Measurements from ENCODE around the gene ZNF576. TPM values are rescaled to one million over a fixed set of nuclear protein-coding genes. Genes with fewer than 3 reads are reported as not detected.

ZNF576 gene
- total and polyA plus RNA-seq, 2 donors (not counting 3 experiments of a cell fraction or from before 2014, with no cell fraction given), result 19.5 to 27.7 TPM

DNA sequence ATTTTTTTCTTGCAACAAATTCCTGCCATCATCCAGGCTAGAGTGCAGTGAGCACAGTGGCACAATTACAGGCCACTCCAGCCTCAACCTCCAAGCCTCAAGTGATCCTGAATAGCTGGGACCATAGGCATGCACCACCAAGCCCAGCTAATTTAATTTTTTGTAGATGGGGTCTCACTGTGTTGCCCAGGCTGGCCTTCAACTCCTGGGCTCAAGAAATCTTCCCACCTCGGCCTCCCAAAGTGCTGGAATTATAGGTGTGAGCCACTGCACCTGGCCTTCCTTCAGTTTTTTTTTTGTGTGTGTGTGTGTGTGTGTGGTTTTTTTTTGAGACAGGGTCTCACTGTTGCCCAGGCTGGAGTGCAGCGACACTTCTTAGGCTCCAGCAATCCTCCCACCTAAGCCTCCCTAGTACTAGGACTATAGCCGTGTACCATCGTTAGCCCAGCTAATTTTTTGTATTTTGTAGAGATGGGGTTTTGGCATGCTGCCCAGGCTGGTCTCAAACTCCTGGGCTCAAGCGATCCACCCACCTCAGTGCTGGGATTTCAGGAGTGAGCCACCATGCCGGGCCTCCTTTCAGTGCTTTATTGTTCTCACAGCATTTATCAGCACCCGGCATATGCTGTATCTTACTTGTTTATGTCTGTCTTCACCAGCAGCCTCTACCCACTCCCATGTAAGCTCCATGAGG lies 9.6 kb downstream of the ZNF576 start:
- ChIA-PET POLR2A (no interaction called here), CTCF (interaction anchor here (1.5 kb wide), 1 partner anchor 11 kb away, joined by 4 read pairs; no protein-coding TSS in a partner anchor)
- H3K4me2 ChIP-seq (ENCODE audit: insufficient read depth, low read length), result no peak overlapping the region
- H3K9me3 ChIP-seq (replicated peaks; ENCODE audit: control insufficient read depth, insufficient read depth, low read length), result no peaks in the 10 kb centered on the region
- no peak for TF ChIP-seq FOS (IDR thresholded peaks at IDR 0.05; ENCODE audit: borderline replicate concordance, insufficient read depth, low read length)
- no peak for FAIRE-seq
- H3K36me3 ChIP-seq (ENCODE audit: control insufficient read depth in 2 of 2, extremely low read depth in 1 of 2, insufficient read depth in 2 of 2, low read length in 2 of 2), result peaks cover 0 to 13% of the 10 kb centered on the region in 2 experiments
- intact Hi-C loops (cut with micrococcal nuclease), result no loop called here
- no peaks in the 10 kb centered on the region for H3K79me2 ChIP-seq (ENCODE audit: control insufficient read depth, insufficient read depth, low read length)
- no peak overlapping the region for H2AFZ ChIP-seq (ENCODE audit: low read depth, low read length)
- no peak overlapping the region for H3K27ac ChIP-seq (ENCODE audit: insufficient read depth, low read depth, low read length)
- DNase-seq (ENCODE audit: low read depth, low spot score), result no peak
- no peak overlapping the region for H3K9ac ChIP-seq (replicated peaks; ENCODE audit: extremely low read depth, insufficient read depth, low read length)
- no peaks in the 10 kb centered on the region for H3K27me3 ChIP-seq (ENCODE audit: control insufficient read depth in 2 of 2, insufficient read depth in 2 of 2, low read length in 2 of 2)
- dilution Hi-C loops (cut with MboI; ENCODE audit: extremely low pct_ligation_motif_present, low sequenced_read_pairs), result no loop called here
- no peak overlapping the region for H3K4me3 ChIP-seq (replicated peaks in 1 of 3; ENCODE audit: insufficient read depth in 1 of 3, low read depth in 1 of 3, low read length in 3 of 3)
- H4K20me1 ChIP-seq (replicated peaks; ENCODE audit: control insufficient read depth, extremely low read depth, insufficient read depth, low read length), result no peaks in the 10 kb centered on the region
- H3K9me1 ChIP-seq (replicated peaks; ENCODE audit: control insufficient read depth, extremely low read depth, insufficient read depth, low read length), result no peaks in the 10 kb centered on the region
- H3K4me1 ChIP-seq (ENCODE audit: control insufficient read depth, extremely low read depth, insufficient read depth, low read length), result no peaks in the 10 kb centered on the region
- no TSS peak for BruUV-seq (replicated peaks)

DNA sequence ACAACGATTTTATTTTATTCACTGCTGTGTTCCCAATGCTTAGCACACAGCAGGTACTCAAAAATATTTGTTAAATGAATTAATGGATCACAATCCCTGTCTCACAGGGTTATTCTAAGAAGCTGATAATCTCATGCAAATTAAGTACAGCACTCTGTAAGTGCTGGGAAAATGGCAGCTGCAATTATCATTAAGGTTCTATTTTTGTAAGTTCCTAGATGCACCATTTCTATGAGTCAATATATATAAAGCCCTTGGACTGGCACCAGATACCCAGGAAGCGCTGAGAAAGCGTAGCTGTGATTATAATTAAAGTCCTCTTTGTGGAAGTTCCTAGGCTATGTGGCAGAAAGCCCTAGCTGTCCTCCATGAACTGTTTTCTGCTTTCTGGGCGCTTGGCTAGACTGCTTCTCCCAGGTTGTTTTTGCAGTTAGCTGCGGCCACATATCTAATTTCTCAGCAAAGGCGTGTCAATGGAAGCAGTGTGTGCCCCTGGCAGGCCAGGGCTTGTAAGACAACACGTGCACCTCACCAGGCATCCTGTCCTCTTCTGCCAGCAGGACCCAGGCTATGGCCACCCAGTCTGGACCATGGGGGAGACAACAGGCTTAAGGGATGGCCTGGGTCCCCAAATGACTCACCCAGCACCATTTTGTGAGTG lies 10.3 kb downstream of the ZNF576 start:
- Histone ChIP-seq H3K79me2 (ENCODE audit: control insufficient read depth, insufficient read depth, low read length) (peaks cover under 1% of the 10 kb centered on the region), H3K9me1 (replicated peaks; ENCODE audit: control insufficient read depth, extremely low read depth, insufficient read depth, low read length) (no peaks in the 10 kb centered on the region), H3K9ac (replicated peaks; ENCODE audit: extremely low read depth, insufficient read depth, low read length) (no peak overlapping the region), H3K9me3 (replicated peaks; ENCODE audit: control insufficient read depth, insufficient read depth, low read length) (no peaks in the 10 kb centered on the region), H3K27ac (ENCODE audit: insufficient read depth, low read depth, low read length) (no peak overlapping the region), H3K4me2 (ENCODE audit: insufficient read depth, low read length) (no peak overlapping the region), H3K27me3 (ENCODE audit: control insufficient read depth in 2 of 2, insufficient read depth in 2 of 2, low read length in 2 of 2) (no peaks in the 10 kb centered on the region), H3K36me3 (ENCODE audit: control insufficient read depth in 2 of 2, extremely low read depth in 1 of 2, insufficient read depth in 2 of 2, low read length in 2 of 2) (peaks cover 0 to 15% of the 10 kb centered on the region in 2 experiments), H3K4me1 (ENCODE audit: control insufficient read depth, extremely low read depth, insufficient read depth, low read length) (no peaks in the 10 kb centered on the region), H2AFZ (ENCODE audit: low read depth, low read length) (no peak overlapping the region), H4K20me1 (replicated peaks; ENCODE audit: control insufficient read depth, extremely low read depth, insufficient read depth, low read length) (no peaks in the 10 kb centered on the region), H3K4me3 (replicated peaks in 1 of 3; ENCODE audit: insufficient read depth in 1 of 3, low read depth in 1 of 3, low read length in 3 of 3) (no peak overlapping the region)
- FAIRE-seq (no peak), DNase-seq (ENCODE audit: low read depth, low spot score) (no peak)
- dilution Hi-C loops (cut with MboI; ENCODE audit: extremely low pct_ligation_motif_present, low sequenced_read_pairs), result no loop called here
- intact Hi-C loops (cut with micrococcal nuclease), result no loop called here
- CTCF ChIA-PET, result interaction anchor here (1.5 kb wide), 1 partner anchor 12 kb away, joined by 4 read pairs; no protein-coding TSS in a partner anchor
- no TSS peak for BruUV-seq (replicated peaks)
- TF ChIP-seq JUN (IDR thresholded peaks at IDR 0.05; ENCODE audit: borderline replicate concordance, insufficient read depth, insufficient read length, low read depth) (no peak), POLR2AphosphoS5 (IDR thresholded peaks at IDR 0.05; ENCODE audit: insufficient read depth, low read depth, low read length) (no peak), POLR2A (IDR thresholded peaks at IDR 0.05; ENCODE audit: low read depth, low read length) (no peak), GATA2 (IDR thresholded peaks at IDR 0.05; ENCODE audit: insufficient read depth, insufficient read length, low read depth, low read length) (no peak), MYC (IDR thresholded peaks at IDR 0.05; ENCODE audit: low read depth, low read length) (no peak), FOS (IDR thresholded peaks at IDR 0.05; ENCODE audit: borderline replicate concordance, insufficient read depth, low read length) (no peak), EZH2 (IDR thresholded peaks at IDR 0.05; ENCODE audit: borderline replicate concordance, low read depth, low read length, severe bottlenecking) (no peak)
- TF ChIP-seq, protein P1, sequence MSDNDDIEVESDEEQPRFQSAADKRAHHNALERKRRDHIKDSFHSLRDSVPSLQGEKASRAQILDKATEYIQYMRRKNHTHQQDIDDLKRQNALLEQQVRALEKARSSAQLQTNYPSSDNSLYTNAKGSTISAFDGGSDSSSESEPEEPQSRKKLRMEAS (IDR thresholded peaks at IDR 0.05; ENCODE audit: insufficient read depth, insufficient read length), result no peak
- TF ChIP-seq, protein P2, sequence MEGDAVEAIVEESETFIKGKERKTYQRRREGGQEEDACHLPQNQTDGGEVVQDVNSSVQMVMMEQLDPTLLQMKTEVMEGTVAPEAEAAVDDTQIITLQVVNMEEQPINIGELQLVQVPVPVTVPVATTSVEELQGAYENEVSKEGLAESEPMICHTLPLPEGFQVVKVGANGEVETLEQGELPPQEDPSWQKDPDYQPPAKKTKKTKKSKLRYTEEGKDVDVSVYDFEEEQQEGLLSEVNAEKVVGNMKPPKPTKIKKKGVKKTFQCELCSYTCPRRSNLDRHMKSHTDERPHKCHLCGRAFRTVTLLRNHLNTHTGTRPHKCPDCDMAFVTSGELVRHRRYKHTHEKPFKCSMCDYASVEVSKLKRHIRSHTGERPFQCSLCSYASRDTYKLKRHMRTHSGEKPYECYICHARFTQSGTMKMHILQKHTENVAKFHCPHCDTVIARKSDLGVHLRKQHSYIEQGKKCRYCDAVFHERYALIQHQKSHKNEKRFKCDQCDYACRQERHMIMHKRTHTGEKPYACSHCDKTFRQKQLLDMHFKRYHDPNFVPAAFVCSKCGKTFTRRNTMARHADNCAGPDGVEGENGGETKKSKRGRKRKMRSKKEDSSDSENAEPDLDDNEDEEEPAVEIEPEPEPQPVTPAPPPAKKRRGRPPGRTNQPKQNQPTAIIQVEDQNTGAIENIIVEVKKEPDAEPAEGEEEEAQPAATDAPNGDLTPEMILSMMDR (IDR thresholded peaks at IDR 0.05; ENCODE audit: extremely low read depth in 1 of 2, insufficient read depth in 1 of 2, low read depth in 1 of 2, low read length in 2 of 2), result no peak
- POLR2A ChIA-PET, result no interaction called here

Data from endothelial cell of umbilical vein (primary cell).